Gastroesophageal sphincter (tissue), 3 donors: ENCODE measurements around the gene GPBP1.

ENCODE experiments used
- EP300 ChIP-seq: sonication (generic); formaldehyde crosslinking; IDR thresholded peaks from one replicate; pipeline ENCODE4 v1.6.1; 2017; ENCODE audit warnings: antibody characterized with exemption, mild to moderate bottlenecking
- POLR2AphosphoS5 ChIP-seq: sonication (generic); formaldehyde crosslinking; IDR thresholded peaks from one replicate; pipeline ENCODE4 v1.6.1; 2017; ENCODE audit warnings: antibody characterized with exemption
- TF ChIP-seq, protein P1 (sequence below), 4 experiments: fragments of 200-600 bp in 2 of 4; fragments of 450-650 bp in 2 of 4; sonication (generic) in 1 of 4; IDR thresholded peaks; one replicate each; pipeline ENCODE4 v1.5.1; 2017 to 2019; ENCODE audit warnings: antibody characterized with exemption in 4 of 4, mild to moderate bottlenecking in 2 of 4, moderate library complexity in 2 of 4

DNA sequence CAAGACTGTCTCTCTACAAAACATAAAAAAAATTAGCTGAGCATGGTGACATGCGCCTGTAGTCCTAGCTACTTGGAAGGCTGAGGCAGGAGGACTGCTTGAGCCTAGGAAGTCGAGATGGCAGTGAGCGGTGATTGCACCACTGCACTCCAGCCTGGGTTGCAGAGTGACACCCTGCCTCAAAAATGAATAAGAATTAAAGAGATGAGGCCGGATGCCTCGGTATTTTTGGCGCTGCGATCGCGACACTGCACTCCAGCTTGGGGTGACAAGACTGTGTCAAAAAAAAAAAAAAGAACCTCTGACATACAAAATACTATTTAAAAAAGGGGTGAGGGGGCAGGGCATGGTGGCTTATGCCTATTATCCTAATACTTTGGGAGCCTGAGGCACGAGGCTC, 7.3 kb downstream of the GPBP1 start:
- no peak for TF ChIP-seq EP300
- TF ChIP-seq, protein P1, sequence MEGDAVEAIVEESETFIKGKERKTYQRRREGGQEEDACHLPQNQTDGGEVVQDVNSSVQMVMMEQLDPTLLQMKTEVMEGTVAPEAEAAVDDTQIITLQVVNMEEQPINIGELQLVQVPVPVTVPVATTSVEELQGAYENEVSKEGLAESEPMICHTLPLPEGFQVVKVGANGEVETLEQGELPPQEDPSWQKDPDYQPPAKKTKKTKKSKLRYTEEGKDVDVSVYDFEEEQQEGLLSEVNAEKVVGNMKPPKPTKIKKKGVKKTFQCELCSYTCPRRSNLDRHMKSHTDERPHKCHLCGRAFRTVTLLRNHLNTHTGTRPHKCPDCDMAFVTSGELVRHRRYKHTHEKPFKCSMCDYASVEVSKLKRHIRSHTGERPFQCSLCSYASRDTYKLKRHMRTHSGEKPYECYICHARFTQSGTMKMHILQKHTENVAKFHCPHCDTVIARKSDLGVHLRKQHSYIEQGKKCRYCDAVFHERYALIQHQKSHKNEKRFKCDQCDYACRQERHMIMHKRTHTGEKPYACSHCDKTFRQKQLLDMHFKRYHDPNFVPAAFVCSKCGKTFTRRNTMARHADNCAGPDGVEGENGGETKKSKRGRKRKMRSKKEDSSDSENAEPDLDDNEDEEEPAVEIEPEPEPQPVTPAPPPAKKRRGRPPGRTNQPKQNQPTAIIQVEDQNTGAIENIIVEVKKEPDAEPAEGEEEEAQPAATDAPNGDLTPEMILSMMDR (IDR thresholded peaks at IDR 0.05): no peak
- TF ChIP-seq POLR2AphosphoS5: no peak
